Activated CD8-positive, alpha-beta memory T cell treated with anti-CD3 and anti-CD28 coated beads, Interleukin-2, amount 50 U/mL, for 1 hour (primary cell): Measurements from ENCODE around the gene MAG.

Experiments
- DNase-seq: peaks from one replicate; pipeline ENCODE4 v3.0.0-alpha.2; 2020; ENCODE audit errors: extremely low read depth

MAG gene

GRCh38 chr19:35264268-35265125, 27.5 kb upstream of the MAG start:
- DNase-seq = no peak

GRCh38 chr19:35265126-35265899, 26.6 kb upstream of the MAG start:
- DNase-seq = no peak

- no peak for DNase-seq
Observed at GRCh38 chr19:35265900-35266519, 26.0 kb upstream of the MAG start.

GRCh38 chr19:35266520-35267352, 25.2 kb upstream of the MAG start:
- no peak for DNase-seq

GRCh38 chr19:35267353-35267817, 24.6 kb upstream of the MAG start:
- DNase-seq = no peak

- no peak for DNase-seq
Observed at GRCh38 chr19:35267818-35268535, 24.0 kb upstream of the MAG start.

- no peak for DNase-seq
Observed at GRCh38 chr19:35268536-35269437, 23.2 kb upstream of the MAG start, which contains the start of gene USF2. USF2 (plus strand) TSS chr19:35268962; CDS start chr19:35269102, 140 bp downstream.

- peak; percentile 39 for DNase-seq
Observed at GRCh38 chr19:35269438-35270117, 22.4 kb upstream of the MAG start.

- DNase-seq = no peak
Observed at GRCh38 chr19:35270381-35270811, 21.6 kb upstream of the MAG start.

- DNase-seq = no peak
Observed at GRCh38 chr19:35271546-35271945, 20.4 kb upstream of the MAG start.

- no peak for DNase-seq
Observed at GRCh38 chr19:35272122-35272719, 19.7 kb upstream of the MAG start.

GRCh38 chr19:35272954-35273649, 18.9 kb upstream of the MAG start:
- no peak for DNase-seq

GRCh38 chr19:35273686-35274259, 18.2 kb upstream of the MAG start:
- no peak for DNase-seq

GRCh38 chr19:35274323-35274722, 17.6 kb upstream of the MAG start:
- no peak for DNase-seq

- DNase-seq = no peak
Observed at GRCh38 chr19:35276706-35277281, 15.2 kb upstream of the MAG start.

GRCh38 chr19:35278578-35279284, 13.2 kb upstream of the MAG start:
- no peak for DNase-seq

- no peak for DNase-seq
Observed at GRCh38 chr19:35279374-35279773, 12.6 kb upstream of the MAG start.
